ENCODE measurements around the gene TPO.

DNA sequence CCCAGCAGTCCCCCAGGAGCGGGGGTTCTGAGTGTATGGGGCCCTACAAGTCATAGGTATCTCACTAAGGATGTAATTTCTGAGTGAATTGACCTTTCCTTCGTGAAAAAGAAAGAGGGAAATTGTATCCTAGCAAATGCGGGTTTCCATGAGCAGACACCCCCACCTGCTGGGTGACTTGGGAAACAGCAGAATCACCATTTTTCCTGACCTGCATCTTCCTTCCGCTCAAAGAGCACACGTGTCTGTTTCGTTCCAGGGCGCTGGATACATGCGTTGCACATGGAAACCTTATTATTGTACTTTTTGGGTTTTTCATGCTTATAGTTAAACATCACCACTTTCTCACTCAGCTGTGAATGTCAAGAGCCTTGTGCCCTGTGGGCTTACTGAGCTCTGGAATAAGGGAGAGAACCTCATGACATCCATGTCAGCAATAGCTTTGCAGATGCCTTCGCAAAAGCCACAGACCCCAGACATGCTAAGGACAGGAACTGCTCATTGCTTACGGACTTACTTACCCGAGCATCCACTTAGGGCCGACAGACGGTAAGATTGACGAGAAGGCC, 132.8 kb downstream of the TPO start:
- TF ChIP-seq, protein P1, sequence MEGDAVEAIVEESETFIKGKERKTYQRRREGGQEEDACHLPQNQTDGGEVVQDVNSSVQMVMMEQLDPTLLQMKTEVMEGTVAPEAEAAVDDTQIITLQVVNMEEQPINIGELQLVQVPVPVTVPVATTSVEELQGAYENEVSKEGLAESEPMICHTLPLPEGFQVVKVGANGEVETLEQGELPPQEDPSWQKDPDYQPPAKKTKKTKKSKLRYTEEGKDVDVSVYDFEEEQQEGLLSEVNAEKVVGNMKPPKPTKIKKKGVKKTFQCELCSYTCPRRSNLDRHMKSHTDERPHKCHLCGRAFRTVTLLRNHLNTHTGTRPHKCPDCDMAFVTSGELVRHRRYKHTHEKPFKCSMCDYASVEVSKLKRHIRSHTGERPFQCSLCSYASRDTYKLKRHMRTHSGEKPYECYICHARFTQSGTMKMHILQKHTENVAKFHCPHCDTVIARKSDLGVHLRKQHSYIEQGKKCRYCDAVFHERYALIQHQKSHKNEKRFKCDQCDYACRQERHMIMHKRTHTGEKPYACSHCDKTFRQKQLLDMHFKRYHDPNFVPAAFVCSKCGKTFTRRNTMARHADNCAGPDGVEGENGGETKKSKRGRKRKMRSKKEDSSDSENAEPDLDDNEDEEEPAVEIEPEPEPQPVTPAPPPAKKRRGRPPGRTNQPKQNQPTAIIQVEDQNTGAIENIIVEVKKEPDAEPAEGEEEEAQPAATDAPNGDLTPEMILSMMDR (IDR thresholded peaks at IDR 0.05): peak; percentile 67 to 84 (median 78)
- TF ChIP-seq POLR2A (IDR thresholded peaks at IDR 0.05): no peak
